Measurements from ENCODE around the gene EFCAB8. TPM values are rescaled to one million over a fixed set of nuclear protein-coding genes. Genes with fewer than 3 reads are reported as not detected.
A peak's percentile ranks its signal among the peaks of the same experiment; 100 is the strongest.

Gene EFCAB8
- total and polyA plus RNA-seq, 3 experiments from 2014 or later = 0.35 to 0.69 TPM; not detected in 1

GRCh38 chr20:32984631-32985354, 126.1 kb downstream of the EFCAB8 start:
- H3K4me3 Mint-ChIP-seq = no peak overlapping the region
- POLR2A ChIA-PET = no interaction called here
- no peaks in the 10 kb centered on the region for H3K36me3 Mint-ChIP-seq

GRCh38 chr20:32985596-32985995, 126.9 kb downstream of the EFCAB8 start:
- H3K27ac Mint-ChIP-seq = peak overlapping the region in 1 of 8 donors; percentile 14
- POLR2A ChIA-PET = no interaction called here

More at GRCh38 chr20:32984631-32985354, 126.1 kb downstream of the EFCAB8 start:
- H3K27ac ChIP-seq (ENCODE audit: low read depth, low read length) = no peak overlapping the region
- no peaks in the 10 kb centered on the region for H3K27me3 ChIP-seq (ENCODE audit: insufficient read depth, low read length, poor library complexity, severe bottlenecking)
- no peaks in the 10 kb centered on the region for H3K9me3 ChIP-seq (ENCODE audit: low read length)
- Mint-ChIP-seq H3K4me1 (peaks cover 3 to 12% (median 4%) of the 10 kb centered on the region in 3 donors), H3K9me3 (no peaks in the 10 kb centered on the region), H3K27me3 (no peaks in the 10 kb centered on the region), H3K27ac (peak overlapping the region in 2 of 8 donors; percentile 47 to 54)
- DNase-seq = no peak
- CTCF ChIA-PET = no interaction called here
- H3K4me1 ChIP-seq (ENCODE audit: insufficient read depth, low read length) = no peaks in the 10 kb centered on the region
- no peak overlapping the region for H3K4me3 ChIP-seq (ENCODE audit: low read length)
- no peaks in the 10 kb centered on the region for H3K36me3 ChIP-seq (ENCODE audit: insufficient read depth, low read length)

GRCh38 chr20:32986331-32986966, 127.7 kb downstream of the EFCAB8 start:
- DNase-seq = no peak
- H3K27ac ChIP-seq (ENCODE audit: low read depth, low read length) = no peak overlapping the region
- H3K9me3 Mint-ChIP-seq = no peaks in the 10 kb centered on the region
- no peaks in the 10 kb centered on the region for H3K27me3 ChIP-seq (ENCODE audit: insufficient read depth, low read length, poor library complexity, severe bottlenecking)
- H3K36me3 Mint-ChIP-seq = peaks cover 0 to 3% (median 0%) of the 10 kb centered on the region in 3 donors
- H3K4me3 Mint-ChIP-seq = no peak overlapping the region
- no peaks in the 10 kb centered on the region for H3K36me3 ChIP-seq (ENCODE audit: insufficient read depth, low read length)
- peaks cover 10% of the 10 kb centered on the region for H3K4me1 ChIP-seq (ENCODE audit: insufficient read depth, low read length)
- POLR2A ChIA-PET = no interaction called here
- H3K27me3 Mint-ChIP-seq = no peaks in the 10 kb centered on the region
- H3K4me3 ChIP-seq (ENCODE audit: low read length) = no peak overlapping the region
- H3K4me1 Mint-ChIP-seq = peaks cover 7 to 13% (median 9%) of the 10 kb centered on the region in 3 donors
- CTCF ChIA-PET = interaction anchor here (0.7 to 0.9 kb wide), 2 partner anchors 12 to 13 kb away, joined by 3 read pairs; no protein-coding TSS in a partner anchor
- peak overlapping the region in 4 of 8 donors; percentile 6 to 57 (median 43) for H3K27ac Mint-ChIP-seq
- H3K9me3 ChIP-seq (ENCODE audit: low read length) = no peaks in the 10 kb centered on the region

More at GRCh38 chr20:32985596-32985995, 126.9 kb downstream of the EFCAB8 start:
- no peak for DNase-seq
- H3K27me3 Mint-ChIP-seq = no peaks in the 10 kb centered on the region
- H3K36me3 ChIP-seq (ENCODE audit: insufficient read depth, low read length) = no peaks in the 10 kb centered on the region
- H3K4me1 ChIP-seq (ENCODE audit: insufficient read depth, low read length) = peaks cover 1% of the 10 kb centered on the region
- H3K27ac ChIP-seq (ENCODE audit: low read depth, low read length) = no peak overlapping the region
- peaks cover 3 to 11% (median 4%) of the 10 kb centered on the region in 3 donors for H3K4me1 Mint-ChIP-seq
- CTCF ChIA-PET = no interaction called here
- no peak overlapping the region for H3K4me3 ChIP-seq (ENCODE audit: low read length)
- no peak overlapping the region for H3K4me3 Mint-ChIP-seq
- H3K9me3 ChIP-seq (ENCODE audit: low read length) = no peaks in the 10 kb centered on the region
- no peaks in the 10 kb centered on the region for H3K9me3 Mint-ChIP-seq
- H3K27me3 ChIP-seq (ENCODE audit: insufficient read depth, low read length, poor library complexity, severe bottlenecking) = no peaks in the 10 kb centered on the region
- no peaks in the 10 kb centered on the region for H3K36me3 Mint-ChIP-seq

GRCh38 chr20:32987044-32987825, 128.5 kb downstream of the EFCAB8 start:
- peaks cover 18% of the 10 kb centered on the region for H3K4me1 ChIP-seq (ENCODE audit: insufficient read depth, low read length)
- Mint-ChIP-seq H3K27me3 (no peaks in the 10 kb centered on the region), H3K27ac (peak overlapping the region in 1 of 8 donors; percentile 38), H3K4me1 (peaks cover 5 to 12% (median 7%) of the 10 kb centered on the region in 3 donors), H3K4me3 (no peak overlapping the region), H3K9me3 (no peaks in the 10 kb centered on the region), H3K36me3 (peaks cover 0 to 3% (median 0%) of the 10 kb centered on the region in 3 donors)
- no peak overlapping the region for H3K4me3 ChIP-seq (ENCODE audit: low read length)
- H3K9me3 ChIP-seq (ENCODE audit: low read length) = no peaks in the 10 kb centered on the region
- CTCF ChIA-PET = interaction anchor here (0.9 to 1.2 kb wide), 2 partner anchors 13 to 18 kb away, joined by 3 read pairs; partner anchors contain the start of gene SUN5
- POLR2A ChIA-PET = no interaction called here
- H3K27me3 ChIP-seq (ENCODE audit: insufficient read depth, low read length, poor library complexity, severe bottlenecking) = no peaks in the 10 kb centered on the region
- DNase-seq = no peak
- no peak overlapping the region for H3K27ac ChIP-seq (ENCODE audit: low read depth, low read length)
- H3K36me3 ChIP-seq (ENCODE audit: insufficient read depth, low read length) = no peaks in the 10 kb centered on the region

GRCh38 chr20:32988008-32988407, 129.3 kb downstream of the EFCAB8 start:
- ChIA-PET CTCF (interaction anchor here (1.2 kb wide), 1 partner anchor 17 kb away, joined by 3 read pairs; the partner anchor contains the start of gene SUN5), POLR2A (no interaction called here)
- no peaks in the 10 kb centered on the region for H3K9me3 ChIP-seq (ENCODE audit: low read length)
- Mint-ChIP-seq H3K36me3 (peaks cover 0 to 3% (median 0%) of the 10 kb centered on the region in 3 donors), H3K4me3 (no peak overlapping the region), H3K27ac (no peak overlapping the region), H3K27me3 (no peaks in the 10 kb centered on the region), H3K9me3 (no peaks in the 10 kb centered on the region), H3K4me1 (peaks cover 5 to 12% (median 7%) of the 10 kb centered on the region in 3 donors)
- no peak overlapping the region for H3K27ac ChIP-seq (ENCODE audit: low read depth, low read length)
- DNase-seq = no peak
- H3K4me1 ChIP-seq (ENCODE audit: insufficient read depth, low read length) = peaks cover 19% of the 10 kb centered on the region
- no peak overlapping the region for H3K4me3 ChIP-seq (ENCODE audit: low read length)
- no peaks in the 10 kb centered on the region for H3K36me3 ChIP-seq (ENCODE audit: insufficient read depth, low read length)
- H3K27me3 ChIP-seq (ENCODE audit: insufficient read depth, low read length, poor library complexity, severe bottlenecking) = no peaks in the 10 kb centered on the region

GRCh38 chr20:32989507-32990283, 131.0 kb downstream of the EFCAB8 start:
- Mint-ChIP-seq H3K4me3 (no peak overlapping the region), H3K27ac (peak overlapping the region in 1 of 8 donors; percentile 24), H3K4me1 (peaks cover 5 to 7% (median 7%) of the 10 kb centered on the region in 3 donors), H3K27me3 (no peaks in the 10 kb centered on the region), H3K9me3 (peaks cover 0 to 5% (median 2%) of the 10 kb centered on the region in 5 donors), H3K36me3 (peaks cover 0 to 8% (median 0%) of the 10 kb centered on the region in 3 donors)
- H3K36me3 ChIP-seq (ENCODE audit: insufficient read depth, low read length) = no peaks in the 10 kb centered on the region
- no peak overlapping the region for H3K27ac ChIP-seq (ENCODE audit: low read depth, low read length)
- ChIA-PET POLR2A (no interaction called here), CTCF (interaction anchor here (1.7 kb wide), 1 partner anchor 11 kb away, joined by 4 read pairs; no protein-coding TSS in a partner anchor)
- H3K4me3 ChIP-seq (ENCODE audit: low read length) = no peak overlapping the region
- H3K4me1 ChIP-seq (ENCODE audit: insufficient read depth, low read length) = peaks cover 31% of the 10 kb centered on the region
- no peak for DNase-seq
- no peaks in the 10 kb centered on the region for H3K27me3 ChIP-seq (ENCODE audit: insufficient read depth, low read length, poor library complexity, severe bottlenecking)
- no peaks in the 10 kb centered on the region for H3K9me3 ChIP-seq (ENCODE audit: low read length)

GRCh38 chr20:32990426-32990825, 131.7 kb downstream of the EFCAB8 start:
- no peak for DNase-seq
- peak overlapping the region in 1 of 8 donors; percentile 17 for H3K27ac Mint-ChIP-seq
- Histone ChIP-seq H3K36me3 (ENCODE audit: insufficient read depth, low read length) (no peaks in the 10 kb centered on the region), H3K27me3 (ENCODE audit: insufficient read depth, low read length, poor library complexity, severe bottlenecking) (no peaks in the 10 kb centered on the region), H3K9me3 (ENCODE audit: low read length) (peaks cover 1% of the 10 kb centered on the region), H3K4me1 (ENCODE audit: insufficient read depth, low read length) (peaks cover 31% of the 10 kb centered on the region), H3K4me3 (ENCODE audit: low read length) (no peak overlapping the region), H3K27ac (ENCODE audit: low read depth, low read length) (no peak overlapping the region)
- H3K4me3 Mint-ChIP-seq = no peak overlapping the region
- peaks cover 0 to 12% (median 7%) of the 10 kb centered on the region in 5 donors for H3K9me3 Mint-ChIP-seq
- ChIA-PET CTCF (interaction anchor here (1.7 kb wide), 1 partner anchor 10 kb away, joined by 4 read pairs; no protein-coding TSS in a partner anchor), POLR2A (no interaction called here)
- no peaks in the 10 kb centered on the region for H3K27me3 Mint-ChIP-seq
- peaks cover 0 to 15% (median 0%) of the 10 kb centered on the region in 3 donors for H3K36me3 Mint-ChIP-seq
- H3K4me1 Mint-ChIP-seq = peaks cover 5 to 7% (median 7%) of the 10 kb centered on the region in 3 donors

Data from CD8-positive, alpha-beta memory T cell (primary cell).